GM20000 (cell line): ENCODE measurements around the gene YJEFN3.

Experiments used
- DNase-seq: peaks from one replicate; pipeline ENCODE4 v3.0.0; 2012; ENCODE audit warnings: low spot score
- TF ChIP-seq, protein P1 (sequence below): IDR thresholded peaks from 2 replicates; pipeline ENCODE4 v1.5.1; 2012; ENCODE audit warnings: mild to moderate bottlenecking, control low read depth; ENCODE audit errors: extremely low read depth, missing control alignments

Gene YJEFN3

GRCh38 chr19:19539698-19540063, 11.0 kb downstream of the YJEFN3 start:
- no peak for DNase-seq
- TF ChIP-seq, protein P1, sequence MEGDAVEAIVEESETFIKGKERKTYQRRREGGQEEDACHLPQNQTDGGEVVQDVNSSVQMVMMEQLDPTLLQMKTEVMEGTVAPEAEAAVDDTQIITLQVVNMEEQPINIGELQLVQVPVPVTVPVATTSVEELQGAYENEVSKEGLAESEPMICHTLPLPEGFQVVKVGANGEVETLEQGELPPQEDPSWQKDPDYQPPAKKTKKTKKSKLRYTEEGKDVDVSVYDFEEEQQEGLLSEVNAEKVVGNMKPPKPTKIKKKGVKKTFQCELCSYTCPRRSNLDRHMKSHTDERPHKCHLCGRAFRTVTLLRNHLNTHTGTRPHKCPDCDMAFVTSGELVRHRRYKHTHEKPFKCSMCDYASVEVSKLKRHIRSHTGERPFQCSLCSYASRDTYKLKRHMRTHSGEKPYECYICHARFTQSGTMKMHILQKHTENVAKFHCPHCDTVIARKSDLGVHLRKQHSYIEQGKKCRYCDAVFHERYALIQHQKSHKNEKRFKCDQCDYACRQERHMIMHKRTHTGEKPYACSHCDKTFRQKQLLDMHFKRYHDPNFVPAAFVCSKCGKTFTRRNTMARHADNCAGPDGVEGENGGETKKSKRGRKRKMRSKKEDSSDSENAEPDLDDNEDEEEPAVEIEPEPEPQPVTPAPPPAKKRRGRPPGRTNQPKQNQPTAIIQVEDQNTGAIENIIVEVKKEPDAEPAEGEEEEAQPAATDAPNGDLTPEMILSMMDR, result no peak

DNA sequence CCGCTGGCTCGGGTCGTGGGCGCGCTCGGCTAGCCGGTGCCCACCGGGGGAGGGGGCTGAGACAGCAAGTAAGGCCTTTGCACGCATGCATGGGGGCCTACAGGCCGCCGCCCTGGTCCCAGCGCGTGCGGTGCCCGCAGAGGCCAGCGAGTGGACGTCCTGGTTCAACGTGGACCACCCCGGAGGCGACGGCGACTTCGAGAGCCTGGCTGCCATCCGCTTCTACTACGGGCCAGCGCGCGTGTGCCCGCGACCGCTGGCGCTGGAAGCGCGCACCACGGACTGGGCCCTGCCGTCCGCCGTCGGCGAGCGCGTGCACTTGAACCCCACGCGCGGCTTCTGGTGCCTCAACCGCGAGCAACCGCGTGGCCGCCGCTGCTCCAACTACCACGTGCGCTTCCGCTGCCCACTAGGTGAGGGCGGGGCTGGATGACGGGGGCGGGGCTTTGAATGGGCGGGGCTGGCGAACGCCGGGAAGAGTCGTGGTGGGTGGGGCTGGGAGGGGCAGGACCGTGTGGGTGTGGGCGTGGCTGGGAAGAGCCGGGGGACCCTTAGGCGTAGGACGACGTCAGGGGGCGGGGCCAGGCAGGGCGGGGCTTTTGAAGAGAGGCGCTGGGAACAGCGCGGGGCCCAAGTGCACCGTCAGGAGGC, 11.5 kb downstream of the YJEFN3 start:
- DNase-seq, result peak; percentile 90
- TF ChIP-seq, protein P1, result no peak

DNA sequence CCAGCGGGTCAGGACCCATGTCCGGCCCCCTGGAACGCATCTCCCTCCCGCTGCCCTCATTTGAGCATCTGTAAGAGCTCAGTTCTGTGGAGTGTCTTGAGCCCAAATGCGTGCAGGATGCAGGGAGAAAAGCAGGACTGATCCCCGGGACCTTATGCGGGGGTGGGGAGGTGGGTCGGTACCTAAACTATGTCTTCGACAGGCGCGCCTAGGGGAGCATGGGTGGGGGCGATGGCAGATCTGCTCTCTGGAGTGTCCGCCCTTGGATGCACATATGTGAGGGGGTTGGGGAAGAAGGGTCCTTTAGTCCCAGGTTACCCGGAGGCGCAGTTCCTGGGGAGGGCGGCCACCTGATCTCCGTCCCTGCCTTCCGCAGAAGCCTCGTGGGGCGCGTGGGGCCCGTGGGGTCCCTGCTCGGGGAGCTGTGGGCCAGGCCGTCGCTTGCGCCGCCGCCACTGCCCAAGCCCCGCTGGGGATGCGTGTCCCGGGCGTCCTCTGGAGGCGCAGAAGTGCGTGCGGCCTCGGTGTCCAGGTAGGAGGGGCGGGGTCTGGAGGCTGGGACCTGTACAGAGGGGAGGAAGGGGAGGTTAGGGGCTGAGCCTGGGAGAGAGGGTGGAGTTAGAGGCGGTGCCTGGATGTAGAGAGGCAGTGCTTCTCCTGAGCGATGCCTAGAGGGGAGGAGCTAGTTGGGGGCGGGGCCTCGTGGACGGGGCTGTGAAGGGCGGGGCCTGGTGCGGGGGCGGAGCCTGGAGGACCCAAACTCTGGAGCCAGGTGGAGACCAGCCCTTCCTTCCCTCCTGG, 12.2 kb downstream of the YJEFN3 start:
- peak; percentile 93 for DNase-seq
- TF ChIP-seq, protein P1, result no peak

DNA sequence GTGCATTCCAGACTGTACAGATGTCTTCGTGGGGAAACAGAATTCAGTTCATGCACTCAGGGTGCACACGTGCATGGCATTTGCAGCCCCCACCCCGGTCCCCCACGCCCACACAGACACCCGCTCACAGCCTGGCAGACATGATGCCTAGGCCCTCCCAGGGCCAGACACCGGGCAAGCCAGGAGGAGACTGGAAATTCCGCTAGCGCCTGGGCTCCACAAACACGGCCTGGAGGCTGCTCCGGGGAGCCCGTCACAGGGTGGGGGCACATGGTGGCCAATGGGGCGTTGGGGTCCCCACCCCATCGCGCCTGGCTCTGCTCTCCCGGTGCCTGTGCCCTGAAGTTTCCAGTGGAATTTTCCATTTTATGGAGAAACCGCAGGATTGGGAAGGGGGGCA, 12.9 kb downstream of the YJEFN3 start:
- no peak for DNase-seq
- TF ChIP-seq, protein P1, result no peak

DNA sequence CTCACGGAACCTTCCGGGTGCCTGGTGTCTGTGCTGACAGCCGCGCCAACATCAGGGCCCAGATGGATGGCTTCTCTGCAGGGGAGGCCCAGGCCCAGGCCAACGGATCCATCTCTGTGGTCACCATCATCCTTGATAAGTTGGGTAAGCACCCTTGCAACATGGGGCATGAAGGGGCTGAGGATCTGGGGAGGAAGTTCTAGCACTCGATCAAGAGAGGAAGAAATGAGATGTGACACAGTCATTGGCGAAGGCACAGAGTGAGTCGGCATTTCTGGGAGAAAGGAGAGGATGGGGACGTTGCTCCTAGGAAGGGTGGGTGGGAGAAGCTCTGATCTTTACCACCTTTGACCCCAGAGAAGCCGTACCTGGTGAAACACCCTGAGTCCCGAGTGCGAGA, 13.8 kb downstream of the YJEFN3 start:
- DNase-seq, result no peak

DNA sequence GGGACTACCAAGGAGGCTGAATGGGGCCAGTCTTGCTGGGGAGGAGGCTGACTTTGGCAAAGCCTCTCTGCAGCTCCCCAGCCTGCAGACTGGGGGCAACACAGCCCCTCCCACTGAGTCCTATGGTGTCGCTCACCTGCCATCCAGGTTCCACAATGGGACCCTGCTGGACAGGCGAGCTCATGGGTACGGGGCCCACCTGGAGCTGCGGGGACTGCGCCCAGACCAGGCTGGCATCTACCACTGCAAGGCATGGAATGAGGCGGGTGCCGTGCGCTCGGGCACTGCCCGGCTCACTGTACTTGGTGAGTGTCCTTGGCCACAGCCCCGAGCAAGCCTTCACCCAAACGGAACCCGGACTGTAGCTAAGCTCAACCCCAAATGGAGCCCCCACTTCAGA, 14.4 kb downstream of the YJEFN3 start:
- TF ChIP-seq, protein P1, result no peak
- DNase-seq, result no peak

More for the DNA sequence above, 13.8 kb downstream of the YJEFN3 start:
- TF ChIP-seq, protein P1, result no peak

- TF ChIP-seq, protein P1, result no peak
- DNase-seq, result no peak
Observed at GRCh38 chr19:19543640-19544039, 14.9 kb downstream of the YJEFN3 start.
